ENCODE data around the gene PTX4.

The PTX4 gene

DNA sequence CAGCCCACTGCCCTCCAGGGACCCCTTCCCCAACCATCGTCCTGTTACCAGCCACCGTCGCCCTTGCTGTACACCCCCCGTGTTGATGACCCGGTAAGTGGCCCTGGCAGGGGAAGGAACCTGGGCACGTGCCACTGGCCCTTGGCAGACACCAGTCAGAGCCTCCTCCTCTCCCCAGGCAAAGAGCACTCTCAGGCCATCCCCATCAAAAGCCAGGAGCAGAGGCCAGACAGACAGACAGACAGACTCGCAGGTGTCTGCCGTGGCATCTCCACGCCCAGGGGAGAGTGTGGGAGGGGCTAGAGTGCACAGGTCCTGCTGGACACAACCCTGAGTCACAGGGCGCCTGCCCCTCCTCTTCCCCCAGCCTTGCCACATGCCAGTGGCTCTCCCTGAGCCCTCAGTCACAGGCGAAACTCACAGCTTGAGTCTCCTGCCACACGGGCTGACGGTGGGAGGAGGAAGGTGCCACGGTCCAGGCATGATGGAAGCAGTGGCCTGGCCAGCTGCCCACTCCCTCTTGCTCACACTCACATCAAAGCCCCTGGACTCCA, 21.7 kb downstream of the PTX4 start:
- Histone ChIP-seq H3F3A (ENCODE audit: insufficient read depth, low read length) (no peaks in the 10 kb centered on the region), H3K79me2 (ENCODE audit: low read length) (peaks cover 53% of the 10 kb centered on the region), H4K20me1 (ENCODE audit: insufficient read depth, low read length) (no peaks in the 10 kb centered on the region), H3K36me3 (replicated peaks; ENCODE audit: insufficient read depth, low read length) (no peaks in the 10 kb centered on the region), H3K9ac (ENCODE audit: low read length) (no peak overlapping the region), H3K4me2 (ENCODE audit: low read depth, low read length) (no peak overlapping the region), H3K9me2 (replicated peaks; ENCODE audit: insufficient read depth, low read length) (no peaks in the 10 kb centered on the region), H3K27ac (ENCODE audit: low read length) (no peak overlapping the region), H3K9me3 (replicated peaks; ENCODE audit: insufficient read depth, low read length) (no peaks in the 10 kb centered on the region), H3K27me3 (replicated peaks; ENCODE audit: insufficient read depth, low read length) (no peaks in the 10 kb centered on the region), H3K4me1 (ENCODE audit: low read length) (no peaks in the 10 kb centered on the region), H3K4me3 (ENCODE audit: low read length) (no peak overlapping the region), H2AFZ (ENCODE audit: low read length) (no peak overlapping the region)
- DNase-seq = no peak
- TF ChIP-seq, protein P1, sequence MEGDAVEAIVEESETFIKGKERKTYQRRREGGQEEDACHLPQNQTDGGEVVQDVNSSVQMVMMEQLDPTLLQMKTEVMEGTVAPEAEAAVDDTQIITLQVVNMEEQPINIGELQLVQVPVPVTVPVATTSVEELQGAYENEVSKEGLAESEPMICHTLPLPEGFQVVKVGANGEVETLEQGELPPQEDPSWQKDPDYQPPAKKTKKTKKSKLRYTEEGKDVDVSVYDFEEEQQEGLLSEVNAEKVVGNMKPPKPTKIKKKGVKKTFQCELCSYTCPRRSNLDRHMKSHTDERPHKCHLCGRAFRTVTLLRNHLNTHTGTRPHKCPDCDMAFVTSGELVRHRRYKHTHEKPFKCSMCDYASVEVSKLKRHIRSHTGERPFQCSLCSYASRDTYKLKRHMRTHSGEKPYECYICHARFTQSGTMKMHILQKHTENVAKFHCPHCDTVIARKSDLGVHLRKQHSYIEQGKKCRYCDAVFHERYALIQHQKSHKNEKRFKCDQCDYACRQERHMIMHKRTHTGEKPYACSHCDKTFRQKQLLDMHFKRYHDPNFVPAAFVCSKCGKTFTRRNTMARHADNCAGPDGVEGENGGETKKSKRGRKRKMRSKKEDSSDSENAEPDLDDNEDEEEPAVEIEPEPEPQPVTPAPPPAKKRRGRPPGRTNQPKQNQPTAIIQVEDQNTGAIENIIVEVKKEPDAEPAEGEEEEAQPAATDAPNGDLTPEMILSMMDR (IDR thresholded peaks at IDR 0.05; ENCODE audit: low read length) = no peak
- TF ChIP-seq EZH2phosphoT487 (IDR thresholded peaks at IDR 0.05; ENCODE audit: low read length) (no peak), EZH2 (optimal IDR thresholded peaks at IDR 0.05; ENCODE audit: low read depth, low read length) (no peak)

DNA sequence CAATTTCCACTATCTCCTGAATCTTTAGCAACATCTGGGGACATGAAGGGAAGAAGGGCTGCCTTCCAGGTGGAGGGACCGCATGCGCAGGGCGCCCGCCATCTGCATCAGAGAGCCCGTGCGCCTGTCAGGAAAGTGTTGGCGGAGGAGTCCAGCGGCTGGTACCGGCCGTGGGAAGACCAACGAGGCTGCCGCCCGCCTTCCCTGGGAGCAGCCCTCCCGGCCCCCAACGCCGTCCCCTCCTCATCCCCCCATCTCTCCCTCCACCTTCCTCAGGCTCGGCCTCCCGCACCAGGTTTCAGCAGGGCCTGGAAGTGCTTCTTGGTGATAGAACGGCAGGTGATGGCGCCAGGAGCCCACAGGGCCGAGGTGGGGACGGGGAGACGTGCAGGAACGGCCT, 22.7 kb downstream of the PTX4 start:
- H3K9ac ChIP-seq (ENCODE audit: low read length) = no peak overlapping the region
- no peak overlapping the region for H3K4me3 ChIP-seq (ENCODE audit: low read length)
- H3K9me3 ChIP-seq (replicated peaks; ENCODE audit: insufficient read depth, low read length) = no peaks in the 10 kb centered on the region
- H2AFZ ChIP-seq (ENCODE audit: low read length) = no peak overlapping the region
- no peak overlapping the region for H3K4me2 ChIP-seq (ENCODE audit: low read depth, low read length)
- H3K4me1 ChIP-seq (ENCODE audit: low read length) = no peaks in the 10 kb centered on the region
- H3K27me3 ChIP-seq (replicated peaks; ENCODE audit: insufficient read depth, low read length) = no peaks in the 10 kb centered on the region
- H4K20me1 ChIP-seq (ENCODE audit: insufficient read depth, low read length) = no peaks in the 10 kb centered on the region
- peaks cover 44% of the 10 kb centered on the region for H3K79me2 ChIP-seq (ENCODE audit: low read length)
- H3F3A ChIP-seq (ENCODE audit: insufficient read depth, low read length) = no peaks in the 10 kb centered on the region
- TF ChIP-seq, protein P1 (IDR thresholded peaks at IDR 0.05; ENCODE audit: low read length) = no peak
- no peak for TF ChIP-seq EZH2 (optimal IDR thresholded peaks at IDR 0.05; ENCODE audit: low read depth, low read length)
- no peak for TF ChIP-seq EZH2phosphoT487 (IDR thresholded peaks at IDR 0.05; ENCODE audit: low read length)
- H3K36me3 ChIP-seq (replicated peaks; ENCODE audit: insufficient read depth, low read length) = no peaks in the 10 kb centered on the region
- H3K9me2 ChIP-seq (replicated peaks; ENCODE audit: insufficient read depth, low read length) = no peaks in the 10 kb centered on the region
- no peak overlapping the region for H3K27ac ChIP-seq (ENCODE audit: low read length)
- DNase-seq = no peak

DNA sequence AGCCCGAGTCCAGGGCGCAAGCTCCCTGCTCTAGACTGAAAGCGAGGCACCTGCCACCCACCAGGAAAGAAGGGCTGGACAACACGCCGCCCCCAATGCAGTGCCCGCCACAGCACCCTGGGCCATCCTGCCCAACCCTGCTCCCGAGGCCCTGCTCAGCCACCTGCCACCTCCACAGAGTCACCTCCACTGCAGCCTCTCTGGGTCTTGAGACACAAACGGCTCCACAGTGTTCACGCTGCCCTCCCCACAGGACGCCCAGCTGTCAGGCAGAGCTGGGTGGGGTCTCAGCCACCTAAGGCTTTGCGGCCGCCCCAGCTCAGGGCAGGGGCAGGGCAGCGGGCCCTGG, 23.2 kb downstream of the PTX4 start:
- Histone ChIP-seq H3K4me1 (ENCODE audit: low read length) (no peaks in the 10 kb centered on the region), H3F3A (ENCODE audit: insufficient read depth, low read length) (no peaks in the 10 kb centered on the region), H3K79me2 (ENCODE audit: low read length) (peaks cover 39% of the 10 kb centered on the region), H2AFZ (ENCODE audit: low read length) (no peak overlapping the region), H3K9ac (ENCODE audit: low read length) (no peak overlapping the region), H3K27ac (ENCODE audit: low read length) (no peak overlapping the region), H3K9me3 (replicated peaks; ENCODE audit: insufficient read depth, low read length) (no peaks in the 10 kb centered on the region), H3K4me3 (ENCODE audit: low read length) (no peak overlapping the region), H3K27me3 (replicated peaks; ENCODE audit: insufficient read depth, low read length) (no peaks in the 10 kb centered on the region), H3K36me3 (replicated peaks; ENCODE audit: insufficient read depth, low read length) (no peaks in the 10 kb centered on the region), H4K20me1 (ENCODE audit: insufficient read depth, low read length) (no peaks in the 10 kb centered on the region), H3K4me2 (ENCODE audit: low read depth, low read length) (no peak overlapping the region), H3K9me2 (replicated peaks; ENCODE audit: insufficient read depth, low read length) (no peaks in the 10 kb centered on the region)
- no peak for DNase-seq
- TF ChIP-seq, protein P1 (IDR thresholded peaks at IDR 0.05; ENCODE audit: low read length) = no peak
- TF ChIP-seq EZH2phosphoT487 (IDR thresholded peaks at IDR 0.05; ENCODE audit: low read length) = no peak
- no peak for TF ChIP-seq EZH2 (optimal IDR thresholded peaks at IDR 0.05; ENCODE audit: low read depth, low read length)

All from MM.1S (cell line).